ENCODE results near the gene NET1.
"Not testable (repeated sequence)": the region's sequence is repeated elsewhere in the genome, so short reads cannot be mapped to it uniquely, and the experiment has no call there.

NET1 gene

DNA sequence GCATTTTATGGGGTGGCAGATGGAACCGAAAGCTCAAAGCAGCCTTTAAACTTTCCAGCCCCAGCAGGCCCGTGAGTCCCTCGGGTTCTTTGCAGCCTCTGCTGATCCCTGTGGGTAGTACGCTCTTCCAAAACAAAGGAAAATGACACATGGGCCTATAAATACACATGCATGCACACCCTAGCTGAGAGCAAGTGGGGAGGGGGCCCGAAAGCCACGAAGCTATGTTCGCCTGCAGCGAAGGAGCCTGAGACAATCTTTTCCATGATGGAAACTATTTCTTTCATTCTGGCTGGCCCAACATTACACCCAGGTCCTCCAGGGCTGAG, 54.8 kb downstream of the NET1 start:
- DNase-seq: no peak

- DNase-seq: no peak
Measured at GRCh38 chr10:5467634-5468255, 55.4 kb downstream of the NET1 start.

DNA sequence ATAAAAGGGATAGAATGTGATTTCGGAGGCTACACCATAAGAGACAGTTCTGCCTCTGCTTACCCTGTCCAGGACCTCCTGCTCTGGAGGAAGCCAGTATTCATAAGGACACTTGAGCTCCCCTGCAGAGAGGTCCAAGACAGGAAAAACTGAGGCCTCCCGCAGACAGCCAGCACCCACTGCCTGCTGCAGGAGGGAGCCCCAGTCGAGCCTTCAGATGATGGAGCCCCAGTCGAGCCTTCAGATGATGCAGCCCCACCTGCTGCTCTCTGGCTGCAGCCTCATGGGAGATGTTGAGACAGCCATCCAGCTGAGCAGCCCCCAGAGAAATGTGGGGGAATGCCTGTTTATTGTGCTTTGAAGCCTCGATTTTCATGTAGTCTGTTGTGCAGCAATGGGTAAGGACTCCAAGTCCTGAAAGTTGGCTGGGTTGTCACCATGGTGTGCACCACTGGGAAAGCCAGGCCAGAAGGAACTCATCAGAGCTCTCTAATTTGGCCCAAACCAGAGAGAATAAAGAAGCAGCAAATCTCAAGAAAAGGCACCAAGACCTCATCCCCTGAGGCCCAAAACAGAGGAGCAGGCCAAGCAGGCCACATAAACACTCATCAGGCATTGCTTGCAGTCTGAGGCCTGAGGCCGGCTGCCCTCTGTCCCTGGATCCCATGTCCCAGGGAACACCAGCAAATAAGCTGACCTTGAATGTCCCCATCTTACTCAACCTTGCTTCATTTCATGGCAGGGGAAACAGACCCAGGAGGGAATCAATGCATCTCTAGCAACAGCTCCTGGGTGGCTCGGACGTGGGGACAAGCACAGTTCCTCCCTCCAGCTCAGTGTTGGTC, 56.1 kb downstream of the NET1 start:
- DNase-seq: no peak

GRCh38 chr10:5469353-5470061, 57.1 kb downstream of the NET1 start:
- DNase-seq: no peak

DNA sequence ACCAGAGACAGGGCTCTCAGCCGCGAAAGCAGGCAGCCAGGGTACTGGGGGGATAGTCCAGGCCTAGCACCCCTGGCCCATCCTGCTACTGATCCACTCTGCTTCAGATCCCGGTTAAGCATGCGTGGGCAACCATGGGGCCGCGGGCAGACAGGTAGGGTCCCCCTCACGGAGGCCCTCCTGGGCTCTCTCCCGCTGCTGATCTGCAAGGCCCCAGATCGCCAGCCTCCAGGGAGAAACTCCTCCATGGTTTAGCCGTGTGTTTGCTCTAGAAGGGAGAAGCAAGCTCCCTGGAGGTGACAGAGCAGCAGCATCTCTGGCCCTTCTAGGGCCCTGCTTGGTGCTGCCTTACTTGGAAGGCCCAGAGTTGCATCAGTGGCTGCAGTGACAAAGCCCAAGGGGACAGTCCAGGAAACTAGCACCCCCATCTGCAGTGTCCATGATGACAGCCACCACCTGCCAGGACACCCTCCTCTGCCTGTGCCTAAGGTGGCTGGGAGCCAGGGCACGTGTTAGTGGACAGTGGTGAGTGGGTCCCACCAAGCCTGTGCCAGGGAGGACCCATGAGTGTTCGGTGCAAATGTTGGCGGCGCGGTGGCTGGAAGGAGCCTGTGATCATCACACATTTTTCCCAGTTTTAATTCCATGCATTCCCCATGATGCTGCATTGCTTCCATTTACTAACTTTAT, 57.9 kb downstream of the NET1 start:
- DNase-seq: no peak

DNA sequence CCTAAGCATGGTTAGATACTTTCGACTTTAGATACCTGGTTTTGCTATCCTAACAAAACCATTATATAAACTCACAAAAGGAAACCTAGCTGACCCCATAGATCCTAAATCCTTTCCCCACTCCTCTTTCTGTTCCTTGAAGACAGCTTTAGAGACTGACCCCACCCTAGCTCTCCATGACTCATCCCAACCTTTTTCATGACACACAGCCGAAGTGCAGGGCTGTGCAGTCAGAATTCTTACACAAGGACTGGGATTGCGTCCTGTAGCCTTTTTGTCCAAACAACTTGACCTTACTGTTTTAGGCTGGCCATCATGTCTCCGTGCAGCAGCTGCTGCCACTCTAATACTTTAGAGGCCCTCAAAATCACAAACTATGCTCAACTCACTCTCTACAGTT, 62.3 kb downstream of the NET1 start:
- DNase-seq: not testable (repeated sequence)

DNA sequence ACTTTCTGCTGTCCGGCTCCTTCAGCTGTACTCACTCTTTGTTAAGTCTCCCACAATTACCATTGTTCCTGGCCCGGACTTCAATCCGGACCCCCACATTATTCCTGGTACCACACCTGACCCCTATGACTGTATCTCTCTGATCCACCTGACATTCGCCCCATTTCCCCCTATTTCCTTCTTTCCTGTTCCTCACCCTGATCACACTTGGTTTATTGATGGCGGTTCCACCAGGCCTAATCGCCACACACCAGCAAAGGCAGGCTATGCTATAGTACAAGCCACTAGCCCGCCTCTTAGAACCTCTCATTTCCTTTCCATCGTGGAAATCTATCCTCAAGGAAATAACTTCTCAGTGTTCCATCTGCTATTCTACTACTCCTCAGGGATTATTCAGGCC, 62.7 kb downstream of the NET1 start:
- not testable (repeated sequence) for DNase-seq

DNA sequence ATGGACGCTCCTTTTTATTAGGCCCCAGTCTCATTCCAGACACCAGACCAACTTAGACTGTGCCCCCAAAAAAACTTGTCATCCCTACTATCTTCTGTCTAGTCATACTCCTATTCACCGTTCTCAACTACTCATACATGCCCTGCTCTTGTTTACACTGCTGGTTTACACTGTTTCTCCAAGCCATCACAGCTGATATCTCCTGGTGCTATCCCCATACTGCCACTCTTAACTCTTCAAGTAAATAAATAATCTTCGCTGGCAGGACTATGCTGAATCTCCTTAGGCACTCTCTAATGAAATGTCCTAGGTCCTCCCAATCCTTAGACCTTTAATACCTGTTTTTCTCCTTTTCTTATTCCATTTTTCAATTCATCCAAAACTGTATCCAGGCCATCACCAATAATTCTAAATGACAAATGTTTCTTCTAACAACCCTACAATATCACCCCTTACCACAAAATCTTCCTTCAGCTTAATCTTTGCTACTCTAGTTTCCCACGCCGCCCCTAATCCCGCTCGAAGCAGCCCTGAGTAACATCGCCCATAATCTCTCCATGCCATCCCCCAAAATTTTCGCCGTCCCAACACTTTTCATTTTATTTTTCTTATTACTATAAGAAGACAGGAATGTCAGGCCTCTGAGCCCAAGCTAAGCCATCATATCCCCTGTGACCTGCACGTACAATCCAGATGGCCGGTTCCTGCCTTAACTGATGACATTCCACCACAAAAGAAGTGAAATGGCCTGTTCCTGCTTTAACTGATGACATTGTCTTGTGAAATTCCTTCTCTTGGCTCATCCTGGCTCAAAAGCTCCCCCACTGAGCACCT, 63.8 kb downstream of the NET1 start:
- not testable (repeated sequence) for DNase-seq

GRCh38 chr10:5476918-5477525, 64.7 kb downstream of the NET1 start:
- no peak for DNase-seq

DNA sequence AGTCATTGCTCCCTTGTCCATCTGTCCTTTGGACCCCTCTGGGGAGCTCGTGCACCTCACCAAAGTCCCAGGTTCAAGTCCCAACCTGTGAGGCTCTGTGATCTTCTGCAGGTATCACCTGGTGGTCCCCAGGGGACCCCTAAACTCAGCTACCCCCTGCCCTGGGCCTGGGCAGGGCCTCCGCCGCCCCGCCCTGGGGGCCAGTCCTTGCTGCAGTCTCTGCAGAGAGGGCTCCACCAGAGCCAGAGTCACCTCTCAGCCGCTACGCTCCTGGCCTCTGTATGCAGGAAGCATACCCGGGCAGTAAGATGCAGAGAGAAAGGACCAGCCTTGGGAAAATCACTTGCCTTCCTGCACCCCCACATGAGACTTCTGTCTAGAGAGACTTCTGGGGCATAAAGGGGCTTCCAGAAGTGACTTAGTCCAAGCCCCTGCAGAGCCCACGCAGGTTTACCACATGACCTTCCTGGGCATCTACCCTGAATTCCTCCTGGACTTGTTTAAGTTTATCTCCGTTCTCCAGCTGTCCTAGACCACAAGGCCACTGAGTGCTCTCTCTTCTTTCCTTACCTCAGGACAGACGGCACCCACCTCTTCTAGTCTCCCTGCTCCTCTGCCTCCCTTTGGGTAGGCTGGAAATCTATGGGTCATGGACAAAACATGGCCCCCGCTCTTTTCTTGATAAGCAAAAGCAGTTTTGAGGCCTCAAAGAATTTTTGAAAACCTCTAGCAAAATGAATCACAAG, 65.8 kb downstream of the NET1 start:
- DNase-seq: no peak

GRCh38 chr10:5478694-5479305, 66.4 kb downstream of the NET1 start:
- no peak for DNase-seq

GRCh38 chr10:5479481-5480161, 67.3 kb downstream of the NET1 start:
- DNase-seq: no peak

GRCh38 chr10:5480162-5480941, 68.0 kb downstream of the NET1 start:
- DNase-seq: no peak

- DNase-seq: no peak
Measured at GRCh38 chr10:5481121-5481520, 68.8 kb downstream of the NET1 start.

DNA sequence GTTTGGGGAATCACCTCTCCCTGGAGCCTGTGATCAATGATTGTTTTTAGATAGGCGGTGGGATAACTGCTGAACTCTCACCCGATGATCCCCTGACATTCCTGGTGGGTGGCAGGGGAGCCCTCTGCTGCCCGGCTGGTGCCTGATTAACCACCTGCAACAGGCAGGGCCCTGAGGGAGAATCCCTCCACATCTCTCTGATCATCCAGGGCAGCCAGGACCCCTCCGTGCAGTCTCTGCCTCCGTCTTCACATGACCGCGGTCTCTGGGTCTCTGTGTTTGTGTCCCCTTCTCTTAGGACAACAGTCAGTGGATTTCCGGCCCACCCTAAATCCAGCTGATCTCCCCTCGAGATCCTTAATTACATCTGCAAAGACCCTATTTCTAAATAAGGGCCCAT, 69.7 kb downstream of the NET1 start:
- no peak for DNase-seq

- no peak for DNase-seq
Measured at GRCh38 chr10:5484205-5484604, 71.8 kb downstream of the NET1 start.

GRCh38 chr10:5485290-5485689, 72.9 kb downstream of the NET1 start:
- DNase-seq: no peak

- DNase-seq: no peak
Measured at GRCh38 chr10:5485948-5486852, 73.8 kb downstream of the NET1 start.
